SHP77 treated with DMSO at 0.1 percent for 48 hours (cell line): Measurements from ENCODE around the gene EPHA3.

Experiments used
- DNase-seq: peaks from one replicate; lab custom pipeline; 2025; lab: John Stamatoyannopoulos, UW

EPHA3 gene

DNA sequence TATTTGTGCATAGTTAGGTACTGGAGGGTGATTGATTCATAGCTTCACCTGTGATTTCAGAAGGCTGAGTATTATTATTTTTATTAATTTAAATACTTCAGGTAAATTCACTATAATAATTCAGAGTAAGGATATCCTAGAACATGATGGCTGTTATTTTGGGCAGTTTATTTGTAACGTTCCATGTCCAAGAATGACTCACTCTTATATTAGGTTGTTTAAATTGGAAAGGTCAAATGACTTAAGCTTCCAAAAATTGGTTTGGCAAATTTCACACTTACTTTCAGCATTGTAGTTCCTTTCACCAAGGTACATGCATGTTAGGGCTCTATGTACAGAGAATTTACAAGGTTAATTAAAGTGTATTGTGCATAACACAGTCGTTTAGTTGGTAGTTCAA, 120.2 kb downstream of the EPHA3 start:
- DNase-seq = no peak

DNA sequence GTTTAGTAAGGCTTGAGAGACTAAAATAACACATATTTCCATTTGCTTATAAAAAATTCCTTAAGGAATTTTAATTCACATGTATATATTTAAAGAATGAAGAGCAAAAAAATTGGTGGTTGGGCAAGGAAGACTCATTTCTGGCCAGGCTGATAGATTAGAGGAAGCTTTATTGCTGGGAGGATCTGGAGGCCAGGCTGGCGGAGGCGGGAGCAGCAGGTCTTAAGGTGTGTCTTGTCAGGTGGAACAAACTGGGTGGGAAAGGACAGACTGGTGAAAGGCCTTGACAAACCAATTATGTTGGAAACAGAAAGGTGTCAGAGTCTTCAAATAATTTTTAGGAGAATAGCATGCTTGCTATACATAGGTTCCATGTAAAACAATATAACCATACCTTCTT, 124.7 kb downstream of the EPHA3 start:
- DNase-seq = no peak

DNA sequence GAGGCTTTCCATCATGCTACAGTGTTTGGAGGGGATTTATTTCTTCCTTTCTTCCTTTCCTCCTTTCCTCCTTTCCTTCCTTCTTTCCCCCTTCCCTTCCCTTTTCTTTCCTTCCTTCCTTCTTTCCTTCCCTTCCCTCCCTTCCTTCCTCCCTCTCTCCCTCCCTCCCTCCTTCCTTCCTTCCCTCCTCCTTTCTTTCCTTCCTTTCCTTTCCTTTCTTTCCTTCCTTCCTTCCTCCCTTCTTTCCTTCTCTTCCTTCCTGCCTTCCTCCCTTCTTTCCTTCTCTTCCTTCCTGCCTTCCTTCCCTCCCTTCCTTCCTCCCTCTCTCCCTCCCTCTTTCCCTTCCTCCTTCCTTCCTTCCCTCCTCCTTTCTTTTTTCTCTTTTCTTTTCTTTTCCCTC, 127.2 kb downstream of the EPHA3 start:
- DNase-seq = no peak

DNA sequence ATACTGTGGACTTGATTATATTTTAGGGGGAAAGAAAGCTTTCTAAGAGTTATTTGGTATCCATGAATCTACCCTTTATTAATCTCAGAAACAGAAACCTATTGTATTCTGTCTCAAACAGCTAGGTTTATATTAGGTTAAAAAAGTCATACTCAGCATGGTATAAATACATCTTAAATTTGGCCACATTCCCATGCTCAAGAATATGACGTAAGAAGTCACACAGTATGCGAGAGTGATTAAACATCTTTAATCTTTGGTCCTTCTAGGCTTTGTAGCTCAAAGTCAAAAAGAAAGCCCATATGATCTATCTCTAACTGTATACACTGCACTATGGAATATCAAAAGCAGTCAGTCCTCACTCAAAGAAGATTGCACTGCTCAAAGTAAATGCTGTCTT, 131.4 kb downstream of the EPHA3 start:
- DNase-seq = no peak

DNA sequence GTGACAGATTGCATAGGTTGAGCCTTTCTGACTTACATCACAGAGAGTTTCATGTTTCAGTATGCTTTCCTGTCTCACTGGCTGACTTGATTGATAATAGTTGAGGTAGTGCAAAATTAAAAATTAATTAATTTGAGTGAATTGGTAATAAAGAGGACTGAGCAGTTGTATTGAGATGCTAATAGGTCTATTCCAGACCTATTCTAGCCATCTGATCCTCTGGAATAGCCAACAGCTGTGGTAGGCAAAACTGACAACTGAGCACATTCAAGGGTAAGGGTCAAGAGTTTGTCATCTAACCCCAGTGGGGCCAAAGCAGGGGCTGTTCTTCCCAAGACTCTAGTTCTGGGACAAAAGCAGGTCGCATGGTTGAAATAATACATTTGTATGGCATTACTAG, 132.4 kb downstream of the EPHA3 start:
- no peak for DNase-seq

DNA sequence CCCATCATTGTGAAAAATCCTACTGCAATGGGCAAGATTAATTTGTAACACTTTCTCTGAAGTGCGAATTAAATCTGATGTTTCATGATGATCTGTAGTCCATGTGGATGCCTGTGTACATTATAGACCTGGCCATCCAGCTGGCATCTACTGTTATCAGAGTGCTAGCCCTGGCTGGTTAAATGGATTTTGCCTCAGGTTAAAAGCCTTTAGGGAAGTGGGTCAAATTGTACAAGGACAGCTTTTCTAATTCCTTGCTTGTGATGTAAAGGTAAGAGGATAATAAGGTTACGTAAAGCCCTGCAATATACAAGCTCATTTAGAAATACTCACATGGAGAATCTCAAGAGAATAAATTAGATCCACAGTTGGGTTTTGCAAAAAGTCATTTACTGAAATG, 138.2 kb downstream of the EPHA3 start:
- DNase-seq = no peak

DNA sequence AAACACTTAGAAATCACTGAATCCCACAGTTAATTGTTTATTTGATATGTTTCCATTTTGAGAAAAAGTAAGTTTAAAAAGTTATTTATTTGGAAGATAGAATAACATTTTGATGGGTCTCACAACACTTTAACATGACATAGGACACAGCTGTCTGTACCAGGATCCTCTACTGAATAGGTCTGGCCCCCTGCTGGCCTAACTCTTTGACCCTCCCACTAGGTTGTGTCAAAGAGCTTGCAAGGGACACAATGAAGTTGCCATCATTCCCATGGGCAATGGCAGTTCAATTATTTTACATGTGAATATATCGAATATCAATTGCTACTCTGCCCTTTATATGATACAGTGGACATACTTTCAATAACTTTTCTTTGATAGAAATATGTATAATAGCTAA, 138.9 kb downstream of the EPHA3 start:
- DNase-seq = no peak

DNA sequence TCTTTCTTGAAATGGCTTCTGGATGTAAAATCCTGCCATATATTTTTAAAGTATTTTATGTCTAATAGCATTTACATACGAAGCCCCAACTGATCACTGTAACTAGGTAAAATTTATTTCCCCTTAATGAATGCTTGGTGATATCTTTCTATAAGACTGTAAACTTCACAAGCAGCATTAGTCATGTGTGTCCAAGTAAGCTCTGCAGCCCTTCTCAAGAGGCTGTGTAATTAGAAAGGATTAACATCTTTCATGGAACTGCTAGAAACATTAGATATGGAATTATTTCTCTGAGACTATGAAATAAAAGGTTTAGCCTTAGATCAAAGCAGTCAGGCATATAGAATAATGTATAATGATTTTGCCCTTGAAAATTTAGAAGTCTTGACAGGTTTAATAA, 143.3 kb downstream of the EPHA3 start:
- no peak for DNase-seq

DNA sequence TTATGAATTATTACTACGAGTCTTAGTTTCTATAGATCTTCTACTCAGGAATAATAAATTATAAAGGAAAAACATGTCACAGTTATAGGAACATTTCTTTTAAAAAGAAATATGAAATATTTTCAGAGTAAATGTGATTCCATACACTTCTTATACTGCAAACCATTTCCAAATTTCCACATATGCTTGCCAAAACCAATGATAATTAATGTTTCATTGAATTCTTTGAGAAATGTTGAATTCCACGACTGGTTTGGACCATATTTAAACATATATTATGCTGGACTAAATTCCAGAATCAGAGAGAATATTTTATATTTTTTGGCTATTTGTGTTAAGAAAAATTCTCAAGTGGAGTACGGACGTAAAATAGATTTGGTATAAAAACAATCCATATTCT, 144.6 kb downstream of the EPHA3 start:
- DNase-seq = no peak

DNA sequence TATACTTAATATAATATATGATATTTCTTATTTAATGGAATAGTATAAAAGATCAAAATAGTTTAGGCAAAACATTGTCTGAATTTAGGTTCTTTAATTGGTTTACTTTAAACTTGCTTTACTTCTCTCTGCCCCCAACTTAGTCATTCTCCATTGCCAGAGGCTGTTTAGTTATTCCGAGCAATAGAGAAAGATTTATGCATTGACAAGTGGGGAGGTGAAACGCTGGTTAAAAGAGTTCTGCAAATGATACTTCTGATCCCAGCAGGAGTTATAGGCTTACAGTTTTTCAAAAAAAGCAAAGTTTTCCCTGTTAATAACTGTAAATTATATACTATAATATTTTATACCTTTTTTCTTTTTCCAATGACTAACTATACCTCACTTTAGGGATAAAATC, 145.4 kb downstream of the EPHA3 start:
- no peak for DNase-seq

DNA sequence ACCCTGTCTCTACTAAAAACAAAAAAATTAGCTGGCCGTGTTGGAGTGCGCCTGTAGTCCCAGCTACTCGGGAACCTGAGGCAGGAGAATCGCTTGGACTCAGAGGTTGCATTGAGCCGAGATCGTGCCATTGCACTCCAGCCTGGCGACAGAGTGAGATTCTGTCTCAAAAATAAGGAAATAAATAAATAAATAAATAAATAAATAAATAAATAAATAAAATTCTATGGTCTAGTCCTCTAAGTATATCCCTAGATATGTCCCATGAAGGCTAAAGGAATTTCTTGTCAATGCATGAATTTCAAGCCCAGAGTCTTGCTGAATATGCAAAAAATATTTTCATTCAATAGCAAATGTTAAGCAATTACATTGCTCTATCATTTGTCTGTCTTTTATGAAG, 149.0 kb downstream of the EPHA3 start:
- no peak for DNase-seq

DNA sequence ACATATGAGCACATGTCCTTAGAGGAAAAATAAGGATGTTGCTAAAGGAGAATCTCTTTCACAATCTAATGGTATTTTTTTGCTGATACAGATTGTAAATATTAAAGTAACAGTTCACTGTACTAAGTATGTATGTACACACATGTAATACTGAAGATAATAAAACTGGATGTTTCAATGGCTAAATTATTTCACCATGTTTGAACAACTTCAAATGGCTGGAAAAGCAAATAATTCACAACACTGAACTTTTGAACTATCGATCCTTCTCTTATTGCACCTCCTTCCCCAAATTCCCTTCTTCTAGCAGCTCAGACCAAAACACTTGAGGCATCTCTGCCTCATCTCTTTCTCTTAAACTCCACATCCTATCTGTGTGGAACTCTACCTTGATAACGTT, 149.5 kb downstream of the EPHA3 start:
- no peak for DNase-seq

DNA sequence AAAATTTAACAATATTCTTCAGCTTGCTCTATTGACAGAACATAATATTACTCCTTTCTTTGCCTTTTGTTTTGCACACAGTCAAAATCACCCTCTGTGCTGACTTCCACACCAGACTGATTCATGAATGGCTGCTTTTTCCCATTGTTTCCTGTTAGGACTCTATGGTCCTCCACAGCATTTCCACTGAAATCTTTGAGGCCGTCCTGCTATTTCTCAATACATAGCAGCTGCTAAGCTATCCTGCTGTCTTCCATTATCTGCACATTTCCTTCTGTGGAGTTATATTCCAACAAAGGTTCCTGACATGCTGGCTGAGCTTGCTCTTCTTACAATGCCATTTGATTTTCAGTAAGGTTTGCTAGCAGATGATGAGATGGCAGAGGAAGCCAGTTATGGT, 153.3 kb downstream of the EPHA3 start:
- no peak for DNase-seq

DNA sequence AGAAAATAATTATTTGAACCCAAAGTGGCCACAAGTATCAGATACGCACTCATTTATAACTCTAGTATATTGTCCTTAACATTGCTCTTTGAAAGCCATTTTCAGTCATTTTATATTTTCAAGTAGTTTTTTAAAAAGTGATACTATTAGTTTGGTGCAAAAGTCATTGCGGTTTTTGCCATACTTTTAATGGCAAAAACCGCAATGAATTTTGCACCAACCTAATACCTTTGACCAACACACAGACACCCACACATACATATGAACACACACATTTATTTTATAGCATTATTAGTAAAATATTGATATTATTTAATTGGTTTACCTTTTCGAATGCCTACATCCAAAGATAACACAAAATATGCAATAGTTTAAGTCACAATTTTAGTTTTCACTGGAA, 154.3 kb downstream of the EPHA3 start:
- DNase-seq = no peak

DNA sequence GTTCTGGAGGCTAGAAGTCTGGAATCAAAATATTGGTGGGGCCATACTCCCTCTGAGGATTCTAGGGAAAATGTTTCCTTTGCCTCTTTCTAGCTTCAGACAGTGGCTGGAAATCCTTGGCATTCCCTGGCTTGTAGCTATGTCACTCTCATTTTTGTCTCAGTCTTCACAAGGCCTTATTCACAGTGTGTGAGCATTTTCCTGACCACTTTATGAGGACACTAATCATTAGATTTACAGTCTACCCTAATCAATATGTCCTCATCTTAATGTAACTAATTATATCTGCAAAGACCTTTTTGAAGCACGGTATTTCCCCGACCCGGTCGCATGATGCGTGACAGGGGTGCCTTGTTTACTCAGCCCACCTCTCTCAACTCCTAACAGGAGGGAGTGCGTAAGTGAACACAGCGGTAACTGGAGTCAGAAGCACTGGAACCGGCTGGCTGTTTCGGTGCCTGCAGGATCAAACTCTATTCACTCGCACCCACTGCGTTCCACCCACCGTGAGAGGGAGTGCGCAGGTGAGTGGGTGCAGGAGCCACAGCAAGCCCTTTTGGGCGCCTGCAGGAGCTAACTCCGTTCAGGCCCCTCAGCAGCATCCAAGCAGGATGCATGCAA, 155.0 kb downstream of the EPHA3 start:
- DNase-seq = no peak

DNA sequence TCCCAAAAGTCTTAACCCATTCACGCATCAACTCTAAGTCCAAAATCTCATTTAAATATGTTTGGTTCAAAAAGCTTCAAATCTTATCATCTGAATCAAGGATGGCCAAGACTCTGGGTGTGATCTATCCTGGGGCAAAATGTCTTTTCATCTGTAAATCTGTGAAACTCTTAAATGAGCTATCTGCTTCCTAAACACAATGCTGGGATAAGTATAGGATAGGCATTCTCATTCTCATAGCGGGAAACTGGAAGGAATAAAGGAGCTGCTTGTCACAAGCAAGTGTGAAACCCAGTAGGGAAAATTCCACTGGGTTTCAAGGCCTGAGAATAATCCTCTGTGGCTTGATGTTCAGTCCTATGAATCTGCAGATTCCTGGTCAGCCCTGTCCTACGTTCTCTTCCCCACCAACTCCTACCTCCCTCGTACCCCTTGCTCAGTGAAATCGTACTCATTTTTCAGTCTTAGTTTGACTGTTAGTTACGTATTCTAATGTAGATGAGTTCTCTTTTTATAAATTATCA, 156.7 kb downstream of the EPHA3 start:
- DNase-seq = no peak

DNA sequence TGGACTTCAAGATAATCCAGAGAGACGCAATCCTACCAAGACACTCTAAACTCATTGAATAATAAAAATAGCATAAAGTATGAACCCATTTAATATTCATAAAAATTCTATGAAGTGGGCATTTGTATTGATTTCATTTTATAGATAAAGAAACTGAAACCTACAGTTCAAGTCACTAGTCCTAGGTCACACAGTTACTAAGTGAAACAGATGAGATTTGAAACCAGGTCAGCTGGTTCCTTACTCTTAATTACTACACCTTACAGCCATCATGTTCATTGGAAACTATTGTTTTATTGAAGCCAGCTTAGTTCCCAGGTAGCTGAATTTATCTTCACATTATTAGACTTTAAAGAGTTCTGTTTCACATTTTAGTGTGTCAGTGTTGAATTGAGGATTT, 158.7 kb downstream of the EPHA3 start:
- DNase-seq = no peak

DNA sequence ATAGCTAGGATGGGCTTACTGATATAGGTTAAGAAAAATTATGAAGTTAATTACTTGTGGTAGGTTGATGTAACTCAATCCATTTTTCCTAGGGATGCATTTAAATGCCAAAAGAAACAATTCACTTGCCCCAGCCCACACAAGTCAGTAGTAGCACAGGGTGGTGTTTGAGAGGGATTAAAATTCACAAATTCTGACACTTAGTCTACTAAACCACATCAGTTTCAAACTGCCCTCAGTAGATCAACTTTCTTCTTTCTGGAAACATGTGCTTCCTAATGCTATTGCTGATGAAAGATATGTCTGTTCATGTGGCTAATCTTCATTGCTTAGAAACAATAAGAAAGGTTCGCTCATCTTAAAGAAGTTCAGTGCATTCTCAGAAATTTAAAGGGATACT, 160.6 kb downstream of the EPHA3 start:
- DNase-seq = no peak

DNA sequence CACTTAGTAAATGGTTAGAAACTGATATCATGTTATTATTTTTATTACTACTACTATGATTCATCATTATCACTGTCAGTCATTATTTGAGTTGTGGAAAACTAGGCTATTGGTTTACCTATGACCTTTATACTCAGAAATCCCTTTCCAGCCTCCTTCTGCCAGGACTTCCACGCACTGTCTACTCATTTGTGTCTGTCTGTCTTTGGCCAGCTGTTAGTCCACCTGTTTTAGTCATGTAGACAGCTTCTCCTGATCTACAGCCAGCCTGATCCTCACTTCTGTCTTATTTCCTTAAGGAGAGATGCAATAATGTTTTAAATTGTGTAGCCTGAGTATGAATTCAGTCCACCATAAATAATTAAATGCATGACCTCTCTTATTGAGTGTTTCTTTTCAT, 162.8 kb downstream of the EPHA3 start:
- DNase-seq = no peak

DNA sequence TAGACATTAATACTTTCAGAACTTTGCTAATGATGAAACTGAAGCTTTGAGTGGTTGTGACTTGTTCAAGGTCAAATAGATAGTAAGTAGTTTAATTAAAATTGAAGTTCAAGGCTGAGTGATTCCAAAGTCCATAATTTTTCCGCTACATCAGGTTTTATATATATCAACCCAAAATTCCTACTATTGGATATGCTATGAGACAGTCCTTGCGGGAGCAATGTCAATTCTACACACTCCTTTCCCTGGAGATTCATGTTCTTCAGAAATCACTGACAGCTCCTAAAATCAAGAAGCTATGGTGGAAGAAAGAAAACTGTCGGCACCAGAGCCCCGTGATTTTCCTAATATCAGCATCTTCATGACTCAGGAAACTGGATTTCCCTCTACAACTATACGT, 167.6 kb downstream of the EPHA3 start:
- no peak for DNase-seq

DNA sequence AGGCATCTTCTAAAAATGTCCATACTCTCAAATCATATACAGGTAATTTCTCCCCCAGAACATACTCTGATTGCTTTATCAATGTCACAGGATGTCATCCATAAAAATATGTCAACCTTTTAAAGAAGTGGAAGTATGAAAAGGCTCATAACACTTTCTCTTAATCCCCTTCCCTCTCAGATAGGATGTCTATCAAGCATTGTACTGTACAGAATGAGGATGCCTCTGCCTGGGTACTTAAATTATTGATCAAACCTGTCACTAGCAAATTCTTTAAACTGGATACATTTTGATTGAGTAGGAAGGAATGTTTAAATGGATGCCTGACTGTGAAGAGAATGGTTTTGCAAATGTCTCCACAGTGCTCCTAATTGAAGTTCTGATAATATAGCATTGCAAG, 168.7 kb downstream of the EPHA3 start:
- no peak for DNase-seq

DNA sequence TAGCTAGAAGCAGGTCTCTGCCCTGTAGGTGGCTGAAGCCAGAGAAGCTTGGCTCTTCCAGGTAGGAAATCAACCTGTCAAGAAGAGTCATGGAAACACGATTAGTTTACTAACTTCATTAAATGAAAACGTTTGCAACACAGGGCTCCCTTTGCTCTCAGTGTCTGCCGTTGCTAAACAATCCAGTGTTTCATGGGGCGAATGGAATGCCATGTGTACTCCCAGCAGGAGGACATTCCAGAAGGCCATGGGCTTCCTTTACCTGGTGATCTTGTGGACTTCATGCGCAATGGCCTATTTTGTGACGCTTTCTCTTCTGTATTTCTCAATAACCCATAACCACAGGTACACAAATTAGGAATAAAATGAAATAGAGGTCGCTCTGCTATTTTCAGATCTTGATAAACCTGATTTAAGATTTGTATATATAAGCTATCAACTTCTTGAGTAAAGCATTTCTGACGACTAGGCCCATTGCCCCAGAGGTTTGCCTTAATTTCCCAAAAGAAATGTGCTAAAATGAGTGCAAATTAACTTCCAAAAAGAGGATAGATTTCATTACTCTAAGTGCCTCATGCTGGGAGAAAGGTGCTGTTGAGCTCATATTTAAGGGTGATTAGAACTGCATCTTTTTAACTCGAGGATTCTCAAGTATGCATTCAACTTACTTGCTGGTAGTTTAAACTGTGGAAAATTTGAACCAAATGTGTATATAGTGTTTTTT, 171.0 kb downstream of the EPHA3 start:
- DNase-seq = no peak

DNA sequence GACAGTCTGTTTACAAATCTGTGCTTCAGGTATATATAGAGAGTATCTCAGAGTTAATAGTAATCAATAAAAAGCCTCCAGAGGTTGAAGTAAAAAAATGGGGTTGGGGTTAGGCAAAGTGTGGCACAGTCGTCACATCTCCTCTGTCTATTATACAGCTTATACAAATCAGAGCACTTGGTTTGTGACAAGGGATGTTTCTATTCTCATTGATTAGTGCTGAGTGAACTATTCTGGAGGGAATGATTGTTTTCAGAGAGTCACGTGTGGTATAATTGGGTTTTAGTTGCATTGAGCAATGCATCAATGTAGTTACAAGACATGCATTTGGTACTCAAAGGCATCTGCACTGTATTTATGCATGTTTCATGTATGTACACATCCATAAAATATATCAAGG, 172.9 kb downstream of the EPHA3 start:
- DNase-seq = no peak

DNA sequence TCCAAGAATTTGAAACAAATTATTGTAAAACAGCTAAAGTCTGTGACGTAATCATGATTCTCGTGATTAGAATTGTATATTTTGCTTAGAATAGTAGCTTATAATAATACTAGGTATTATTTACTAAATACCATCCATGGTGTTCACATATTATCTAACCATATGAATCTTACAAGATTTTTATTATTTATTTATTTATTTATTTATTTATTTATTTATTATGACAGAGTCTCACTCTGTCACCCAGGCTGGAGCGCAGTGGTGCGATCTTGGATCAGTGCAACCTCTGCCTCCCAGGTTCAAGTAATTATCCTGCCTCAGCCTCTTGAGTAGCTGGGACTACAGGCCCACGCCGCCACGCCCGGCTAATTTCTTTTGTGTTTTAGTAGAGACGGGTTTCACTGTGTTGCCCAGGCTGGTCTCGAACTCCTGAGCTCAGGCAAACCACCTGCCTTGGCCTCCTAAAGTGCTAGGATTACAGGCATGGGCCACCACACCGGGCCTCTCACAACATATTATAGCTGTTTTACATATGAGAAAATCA, 173.5 kb downstream of the EPHA3 start:
- DNase-seq = no peak
